Small intestine (tissue), 7 donors: ENCODE measurements around the gene THRB. TPM values are rescaled to one million over a fixed set of nuclear protein-coding genes. Genes with fewer than 3 reads are reported as not detected.

Experiments used
- DNase-seq, 2 donors: peaks; one replicate each; pipeline versions ENCODE4 v3.0.0 to v3.0.0-alpha.2; 2013
- FAIRE-seq: peaks from 2 replicates; lab custom pipeline; 2012; peaks lifted over from hg19 to GRCh38; lab: Jason Lieb, UNC
- H3K27ac ChIP-seq, 3 donors: one replicate each; pipeline ENCODE4 v1.5.1; 2013; ENCODE audit warnings: low read length in 2 of 3, mild to moderate bottlenecking in 2 of 3, control low read depth in 1 of 3, inconsistent platforms in 1 of 3, low read depth in 1 of 3, moderate library complexity in 1 of 3
- H3K27me3 ChIP-seq, 3 donors: one replicate each; pipeline ENCODE4 v1.6.1; 2013; ENCODE audit warnings: low read length in 3 of 3, inconsistent platforms in 1 of 3; ENCODE audit not compliant: control insufficient read depth in 3 of 3, insufficient read depth in 3 of 3
- H3K36me3 ChIP-seq, 3 donors: one replicate each; pipeline ENCODE4 v1.6.1; 2013; ENCODE audit warnings: low read length in 3 of 3, inconsistent platforms in 1 of 3, low read depth in 1 of 3, mild to moderate bottlenecking in 1 of 3, moderate library complexity in 1 of 3; ENCODE audit not compliant: control insufficient read depth in 3 of 3, insufficient read depth in 2 of 3
- H3K4me1 ChIP-seq, 3 donors: one replicate each; pipeline ENCODE4 v1.6.1; 2013; ENCODE audit warnings: low read length in 2 of 3, inconsistent platforms in 1 of 3, low read depth in 1 of 3, mild to moderate bottlenecking in 1 of 3, moderate library complexity in 1 of 3; ENCODE audit not compliant: control insufficient read depth in 3 of 3, insufficient read depth in 2 of 3
- H3K4me3 ChIP-seq, 3 donors: one replicate each; pipeline ENCODE4 v1.5.1; 2013; ENCODE audit warnings: low read length in 3 of 3, control low read depth in 1 of 3, inconsistent platforms in 1 of 3, low read depth in 1 of 3, mild to moderate bottlenecking in 1 of 3, moderate library complexity in 1 of 3
- H3K9me3 ChIP-seq, 2 donors: one replicate each; pipeline ENCODE4 v1.6.1; 2013; ENCODE audit warnings: low read depth in 1 of 2, low read length in 1 of 2; ENCODE audit not compliant: control insufficient read depth in 2 of 2, insufficient read depth in 1 of 2
- WGBS, 3 donors: extraction: QIAGEN DNeasy Blood & Tissue Kit; methylation state at CpG; one replicate each; pipeline ENCODE4 v1.1.7; 2013; 5-methylcytosine and 5-hydroxymethylcytosine counted together
- polyA plus RNA-seq, 4 donors: library from polyadenylated mRNA; stranded (reverse) in 3 of 4; unstranded in 1 of 4; fragments of 200-250 nt in 3 of 4; fragments of 120-200 nt in 1 of 4; gene quantifications; one replicate each; pipeline versions ENCODE4 v1.2.1 to v1.2.3, GENCODE V29; 2013
- donor health status: healthy with polysubstance abuse.
- donor health status: control.
- donor health status: control.
- donor health status: Bipolar disorder and iron deficiency.
- donor health status: healthy.

Gene THRB
- polyA plus RNA-seq, 4 donors = 3.2 to 46.1 (median 4.4) TPM

DNA sequence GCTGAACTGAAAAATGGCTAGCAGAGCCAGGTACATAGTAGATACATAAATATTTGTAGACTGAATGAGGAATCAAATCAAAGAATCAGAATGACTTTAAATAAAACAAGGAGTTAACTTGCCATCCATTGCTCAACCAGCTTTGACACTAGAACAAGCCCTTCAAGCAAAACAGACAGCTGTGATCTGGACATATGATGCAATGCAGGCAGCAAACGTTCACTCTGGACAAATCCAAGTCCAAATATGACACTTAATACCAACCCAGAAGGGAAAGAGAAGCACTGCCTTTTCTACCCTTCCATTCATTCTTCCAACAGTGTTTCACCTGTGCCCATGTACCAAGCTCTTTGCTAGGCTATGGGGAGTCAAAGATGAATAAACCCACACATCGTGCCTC is 4.5 kb downstream of the THRB start:
- Histone ChIP-seq H3K27me3 (peaks cover 0 to 8% (median 0%) of the 10 kb centered on the region in 3 donors), H3K4me3 (no peak overlapping the region), H3K36me3 (no peaks in the 10 kb centered on the region), H3K27ac (peak overlapping the region in 1 of 3 donors; percentile 5), H3K9me3 (no peaks in the 10 kb centered on the region), H3K4me1 (peaks cover 0 to 30% (median 5%) of the 10 kb centered on the region in 3 donors)
- WGBS, 3 donors = 42 to 56% (median 52%) methylated on average over 2 of the region's 2 CpGs
- FAIRE-seq = no peak
- peak; percentile 23 to 39 for DNase-seq

DNA sequence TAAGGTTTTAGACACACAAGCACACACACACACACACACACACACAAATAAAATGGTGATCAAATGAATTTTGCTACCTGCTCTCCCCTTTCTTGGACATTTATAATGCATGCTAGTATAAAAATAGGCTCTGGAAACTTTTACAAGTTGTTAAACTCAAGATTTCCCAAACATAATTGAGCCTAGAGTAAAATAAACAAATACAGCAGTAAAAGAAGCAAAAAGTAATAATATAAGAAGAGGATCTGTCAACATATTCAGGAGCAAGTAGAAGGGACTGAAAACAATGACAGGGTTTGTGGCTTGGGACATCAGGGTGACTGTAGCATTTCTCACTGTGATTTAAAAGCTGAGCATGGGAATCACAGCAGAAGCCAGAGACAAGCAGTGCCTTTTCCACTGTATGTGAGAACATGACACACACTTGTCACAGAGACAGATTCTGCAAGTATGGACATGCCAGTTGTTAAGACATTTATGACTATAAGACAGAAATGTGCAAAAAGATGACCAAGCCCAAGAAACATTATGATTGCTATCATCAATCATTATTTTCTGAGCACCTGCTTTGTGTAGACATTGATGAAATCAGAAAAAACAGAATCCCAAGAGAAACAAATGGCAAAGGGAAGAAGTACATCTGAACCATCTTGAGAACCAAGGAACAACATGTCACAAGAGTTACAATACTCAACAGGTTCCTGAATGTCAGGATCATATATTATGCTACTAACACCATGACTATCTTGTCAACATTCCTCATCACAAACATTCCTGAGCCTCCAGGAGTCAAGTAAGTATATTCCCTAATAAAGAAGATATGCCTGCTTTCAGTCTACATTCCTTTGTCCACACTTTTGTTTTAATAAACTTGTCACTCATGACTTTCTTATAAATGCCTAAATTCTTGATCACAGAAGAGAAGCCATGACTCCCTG is 7.1 kb downstream of the THRB start:
- H3K27me3 ChIP-seq = no peaks in the 10 kb centered on the region
- no peak overlapping the region for H3K27ac ChIP-seq
- no peaks in the 10 kb centered on the region for H3K36me3 ChIP-seq
- no peak for FAIRE-seq
- no peaks in the 10 kb centered on the region for H3K9me3 ChIP-seq
- peaks cover 0 to 31% (median 5%) of the 10 kb centered on the region in 3 donors for H3K4me1 ChIP-seq
- no peak for DNase-seq
- H3K4me3 ChIP-seq = no peak overlapping the region

DNA sequence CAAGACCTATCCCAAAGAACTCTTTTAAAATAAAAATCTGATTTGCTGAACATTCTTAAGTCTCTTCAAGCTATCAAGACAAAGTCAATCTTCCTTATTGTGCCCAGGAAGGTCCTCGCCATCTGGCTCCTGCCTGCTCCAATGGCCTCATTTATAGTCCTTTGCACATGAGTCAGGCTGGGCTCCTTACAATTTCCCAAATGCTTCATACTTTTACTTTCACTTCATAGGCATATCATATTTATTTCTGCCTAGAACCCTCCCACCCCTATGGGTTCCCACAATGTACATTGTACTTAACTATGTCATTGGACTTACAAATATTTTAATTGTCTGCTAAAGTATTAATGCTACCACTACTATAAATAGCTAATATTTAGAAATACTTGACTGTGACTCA is 9.1 kb downstream of the THRB start:
- DNase-seq (peak; percentile 45 to 77), FAIRE-seq (no peak)
- Histone ChIP-seq H3K27ac (peak overlapping the region in 2 of 3 donors; percentile 20 to 48), H3K36me3 (no peaks in the 10 kb centered on the region), H3K4me3 (no peak overlapping the region), H3K27me3 (no peaks in the 10 kb centered on the region), H3K9me3 (no peaks in the 10 kb centered on the region), H3K4me1 (peaks cover 0 to 34% (median 5%) of the 10 kb centered on the region in 3 donors)
- 33 to 50% (median 43%) methylated on average over 1 of the region's 1 CpG for WGBS, 3 donors

DNA sequence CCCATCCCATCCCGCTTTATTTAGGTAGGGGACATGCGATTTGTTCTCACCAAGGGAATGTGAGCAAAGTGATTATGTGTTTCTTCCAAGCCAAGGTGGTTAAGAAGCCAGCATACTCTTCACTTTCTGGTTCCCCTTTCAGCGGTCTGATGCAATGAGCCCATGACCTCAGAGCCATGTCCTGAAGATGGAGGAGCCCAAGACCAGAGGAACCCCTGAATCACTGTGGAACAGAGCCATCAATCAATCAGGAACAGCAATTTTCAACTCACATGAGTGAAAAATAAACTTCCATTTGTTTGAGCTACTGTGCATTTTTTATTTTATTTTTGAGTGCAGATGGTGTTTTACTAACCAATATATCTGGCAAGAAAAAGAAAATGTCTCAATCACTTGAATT is 10.8 kb downstream of the THRB start:
- Histone ChIP-seq H3K36me3 (peaks cover 0 to 9% (median 0%) of the 10 kb centered on the region in 3 donors), H3K4me3 (no peak overlapping the region), H3K9me3 (no peaks in the 10 kb centered on the region), H3K27ac (no peak overlapping the region), H3K27me3 (no peaks in the 10 kb centered on the region), H3K4me1 (peaks cover 0 to 31% (median 2%) of the 10 kb centered on the region in 3 donors)
- 87 to 97% (median 88%) methylated on average over 3 of the region's 3 CpGs for WGBS, 3 donors
- FAIRE-seq (no peak), DNase-seq (no peak)

DNA sequence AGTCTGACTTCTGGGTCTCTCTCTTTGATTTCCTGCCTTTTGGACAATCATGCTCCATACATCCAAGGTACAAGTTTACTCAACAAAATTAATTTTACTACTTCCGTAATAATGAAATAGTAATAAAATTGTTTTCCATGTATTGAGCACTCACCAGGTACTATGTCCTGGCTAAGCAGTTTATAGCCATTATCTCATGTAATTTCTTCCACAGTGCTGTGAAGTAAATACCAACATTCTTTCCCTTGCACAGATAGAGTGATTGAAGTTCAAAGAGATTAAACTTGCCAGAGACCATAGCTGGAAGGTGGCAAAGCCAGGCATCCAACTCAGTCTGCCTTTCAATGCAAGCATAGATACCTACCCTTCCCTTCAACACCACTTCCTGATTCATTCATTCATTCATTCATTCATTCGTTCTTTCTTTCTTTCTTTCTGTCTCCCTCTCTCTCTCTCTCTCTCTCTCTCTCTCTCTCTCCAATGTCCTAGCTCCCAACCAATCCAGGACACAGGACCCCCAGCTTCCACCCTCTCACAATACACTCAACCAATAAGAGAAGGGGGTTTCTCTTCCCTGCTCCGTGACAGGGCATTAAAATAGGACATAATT is 12.4 kb downstream of the THRB start:
- Histone ChIP-seq H3K27ac (peak overlapping the region in 1 of 3 donors; percentile 49), H3K36me3 (peaks cover 0 to 10% (median 0%) of the 10 kb centered on the region in 3 donors), H3K4me3 (no peak overlapping the region), H3K27me3 (no peaks in the 10 kb centered on the region), H3K9me3 (no peaks in the 10 kb centered on the region), H3K4me1 (peaks cover 0 to 23% (median 2%) of the 10 kb centered on the region in 3 donors)
- FAIRE-seq (no peak), DNase-seq (peak; percentile 53 to 85)
- 37 to 74% (median 53%) methylated on average over 3 of the region's 3 CpGs for WGBS, 3 donors

DNA sequence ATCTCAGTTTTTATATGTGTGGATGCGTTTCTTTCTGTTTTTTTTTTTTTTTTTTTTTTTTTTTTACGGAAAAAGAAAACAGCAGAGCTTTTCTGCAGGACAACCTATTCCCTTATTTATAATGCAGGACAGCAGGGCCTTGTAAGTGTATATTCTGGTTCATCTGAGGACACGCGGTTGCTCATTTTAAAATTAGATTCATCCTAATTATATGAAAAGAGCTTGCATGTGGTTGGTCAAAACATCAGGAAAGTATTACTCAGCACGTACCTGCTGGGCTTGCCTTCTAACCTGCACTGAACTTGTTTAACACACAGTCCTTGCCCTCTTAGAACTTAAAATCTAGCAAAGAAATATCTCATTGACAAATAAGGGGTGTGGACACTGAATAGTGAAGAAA is 13.5 kb downstream of the THRB start:
- H3K36me3 ChIP-seq = peaks cover 0 to 10% (median 0%) of the 10 kb centered on the region in 3 donors
- H3K9me3 ChIP-seq = no peaks in the 10 kb centered on the region
- peaks cover 0 to 22% (median 2%) of the 10 kb centered on the region in 3 donors for H3K4me1 ChIP-seq
- H3K27ac ChIP-seq = no peak overlapping the region
- DNase-seq (no peak), FAIRE-seq (no peak)
- no peaks in the 10 kb centered on the region for H3K27me3 ChIP-seq
- 83 to 92% (median 87%) methylated on average over 5 of the region's 5 CpGs for WGBS, 3 donors
- H3K4me3 ChIP-seq = no peak overlapping the region

DNA sequence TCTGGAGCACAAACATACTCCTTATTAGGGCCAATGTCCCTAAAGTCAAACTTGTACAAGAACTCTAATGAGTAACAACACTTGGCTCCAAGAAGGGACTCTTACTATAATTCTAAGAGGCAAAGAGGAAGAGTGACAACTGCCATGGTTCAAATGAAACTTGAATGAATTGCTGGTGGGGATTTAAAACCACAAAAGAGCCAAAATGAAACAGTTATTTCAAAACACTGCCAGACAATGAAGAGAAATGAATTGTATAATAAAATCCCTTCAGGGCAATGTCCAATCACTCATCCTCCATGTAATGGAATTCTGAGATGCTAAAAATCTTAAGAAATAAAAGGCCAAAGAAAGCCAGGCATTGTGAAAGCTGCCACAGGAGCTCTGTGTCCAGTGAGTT is 14.2 kb downstream of the THRB start:
- FAIRE-seq = no peak
- no peak overlapping the region for H3K27ac ChIP-seq
- no peaks in the 10 kb centered on the region for H3K9me3 ChIP-seq
- peaks cover 0 to 13% (median 0%) of the 10 kb centered on the region in 3 donors for H3K36me3 ChIP-seq
- peaks cover 0 to 19% (median 0%) of the 10 kb centered on the region in 3 donors for H3K4me1 ChIP-seq
- H3K4me3 ChIP-seq = no peak overlapping the region
- no peak for DNase-seq
- no peaks in the 10 kb centered on the region for H3K27me3 ChIP-seq

DNA sequence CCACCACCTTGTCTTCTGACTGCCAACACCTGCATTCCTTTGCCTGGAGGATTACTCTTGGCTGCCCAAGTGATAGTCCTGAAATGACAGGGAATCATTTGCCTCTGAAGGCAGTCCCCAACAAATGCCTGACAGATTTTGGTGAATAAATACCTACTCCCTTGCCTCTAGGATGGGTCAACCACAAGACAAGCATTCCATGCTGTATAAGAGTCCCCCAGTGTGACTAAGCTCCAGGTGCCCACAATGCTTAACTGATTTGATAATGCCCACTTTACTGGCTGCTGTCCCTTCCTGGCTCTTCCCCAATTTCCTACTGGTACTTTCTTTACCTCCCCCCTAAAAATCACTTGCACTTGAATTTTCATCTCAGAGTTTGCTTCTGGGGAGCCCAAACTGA is 14.8 kb downstream of the THRB start:
- Histone ChIP-seq H3K9me3 (no peaks in the 10 kb centered on the region), H3K4me1 (peaks cover 0 to 16% (median 0%) of the 10 kb centered on the region in 3 donors), H3K27ac (no peak overlapping the region), H3K4me3 (no peak overlapping the region), H3K36me3 (peaks cover 0 to 13% (median 0%) of the 10 kb centered on the region in 3 donors), H3K27me3 (no peaks in the 10 kb centered on the region)
- FAIRE-seq = no peak
- DNase-seq = no peak
